GM19043 (cell line): ENCODE results near the gene OTOGL.
"Not testable (repeated sequence)": the region's sequence is repeated elsewhere in the genome, so short reads cannot be mapped to it uniquely, and the experiment has no call there.

Experiments used
- ATAC-seq: cut with Tn5 transposase; IDR thresholded peaks from one replicate; pipeline ENCODE4 v1.9.1; 2021; ENCODE audit warnings: low read depth; ENCODE audit not compliant: unreplicated experiment

Gene OTOGL

DNA sequence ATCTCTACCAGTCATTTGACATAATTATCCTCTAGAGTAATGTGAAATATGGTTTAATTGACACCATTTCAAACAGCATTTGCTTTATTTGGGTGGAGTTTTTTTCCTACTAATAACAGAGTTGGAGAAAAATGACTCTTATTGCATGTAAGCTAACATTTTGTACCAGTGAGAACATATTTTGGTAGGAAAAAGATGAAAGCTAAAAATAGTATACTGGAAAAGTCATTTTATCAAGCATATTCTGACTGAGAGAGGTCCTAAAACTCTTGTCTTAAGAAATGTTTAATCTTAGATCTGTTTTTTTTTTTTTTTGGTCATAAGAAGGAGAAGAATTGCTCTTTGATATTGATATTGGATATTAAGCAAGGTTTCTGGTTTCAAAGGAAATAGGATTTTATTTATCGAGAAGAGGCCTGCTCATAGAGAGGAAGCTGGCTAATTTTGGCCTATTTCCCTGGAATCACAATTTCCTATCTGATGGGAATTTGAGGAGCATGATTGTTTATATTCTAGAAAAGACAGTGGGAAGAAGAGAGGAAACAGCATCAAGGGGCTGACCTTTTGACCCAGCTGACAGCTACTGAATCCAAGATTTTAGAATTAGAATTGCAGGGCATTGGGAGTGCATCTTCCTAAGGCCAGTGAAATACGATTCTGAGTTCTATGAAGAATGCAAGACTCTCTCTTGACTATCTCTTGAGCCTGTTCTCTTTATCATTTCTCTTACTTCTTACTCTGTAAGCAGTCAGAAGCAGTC, 19.4 kb downstream of the OTOGL start:
- ATAC-seq: no peak

DNA sequence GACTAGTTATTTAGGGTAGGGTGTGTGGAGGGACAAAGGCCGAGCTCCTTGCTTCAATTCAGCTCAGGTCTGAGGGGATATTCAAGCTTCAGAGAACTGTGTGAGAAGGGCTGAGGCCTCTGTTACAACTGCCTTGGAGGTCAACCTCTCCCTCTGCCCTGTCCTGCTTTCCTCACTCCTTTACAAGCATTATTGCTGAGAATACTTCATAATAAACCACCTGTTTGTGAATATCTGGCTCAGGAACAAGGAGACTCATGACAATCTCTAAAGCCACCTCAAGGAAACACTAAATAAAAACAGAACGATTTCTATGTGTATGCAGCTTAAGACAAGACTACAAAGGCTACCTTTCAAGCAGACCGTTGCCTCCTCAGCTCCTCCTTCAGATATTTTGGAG, 21.7 kb downstream of the OTOGL start:
- ATAC-seq: no peak

DNA sequence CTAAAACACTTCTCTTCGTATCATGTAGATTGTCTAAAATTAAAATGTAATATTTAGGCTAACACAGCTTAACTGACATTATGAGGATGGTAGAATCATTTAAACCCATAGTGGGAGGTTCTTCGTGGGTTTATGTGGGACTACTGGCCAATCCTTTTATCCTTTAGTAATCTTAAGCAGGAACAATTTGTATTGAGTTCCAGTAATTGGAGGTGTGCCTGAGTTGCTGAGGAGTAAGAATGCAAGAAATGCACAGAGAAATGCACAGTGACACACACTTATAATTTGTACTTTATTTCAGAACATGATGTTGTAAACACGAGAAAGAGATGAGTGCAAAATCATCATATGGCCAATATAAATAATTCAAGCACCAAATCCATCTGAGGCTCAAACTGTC, 22.3 kb downstream of the OTOGL start:
- ATAC-seq: no peak

DNA sequence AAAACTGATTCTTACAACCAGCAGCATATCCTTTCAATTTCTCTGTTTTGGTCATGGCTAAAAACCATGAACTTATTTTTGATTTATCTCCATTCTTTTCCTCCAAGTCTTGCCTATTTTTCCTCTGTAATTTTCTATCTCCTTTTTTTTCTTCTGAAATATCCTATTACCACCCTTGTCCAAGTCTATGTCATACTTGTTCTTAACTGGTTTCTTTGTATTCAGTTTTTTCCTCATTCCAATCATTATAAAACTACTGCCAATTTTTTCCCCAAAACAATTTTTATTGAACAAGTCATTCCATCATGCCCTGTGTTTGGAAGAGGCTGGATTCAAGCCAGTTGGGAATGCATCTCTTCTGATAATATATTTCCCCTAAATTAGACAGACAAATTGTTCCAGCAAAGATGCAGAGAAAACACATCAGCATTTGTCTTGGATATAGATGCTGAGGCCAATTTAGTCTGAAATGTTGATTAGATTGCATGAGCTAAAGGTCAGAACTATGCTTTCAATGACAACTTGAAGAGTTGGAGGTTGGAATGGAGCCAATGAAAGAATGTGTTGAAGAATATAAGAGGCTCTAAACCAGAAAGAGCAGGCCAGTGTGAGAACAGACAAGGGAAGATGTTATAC, 30.7 kb downstream of the OTOGL start:
- no peak for ATAC-seq

DNA sequence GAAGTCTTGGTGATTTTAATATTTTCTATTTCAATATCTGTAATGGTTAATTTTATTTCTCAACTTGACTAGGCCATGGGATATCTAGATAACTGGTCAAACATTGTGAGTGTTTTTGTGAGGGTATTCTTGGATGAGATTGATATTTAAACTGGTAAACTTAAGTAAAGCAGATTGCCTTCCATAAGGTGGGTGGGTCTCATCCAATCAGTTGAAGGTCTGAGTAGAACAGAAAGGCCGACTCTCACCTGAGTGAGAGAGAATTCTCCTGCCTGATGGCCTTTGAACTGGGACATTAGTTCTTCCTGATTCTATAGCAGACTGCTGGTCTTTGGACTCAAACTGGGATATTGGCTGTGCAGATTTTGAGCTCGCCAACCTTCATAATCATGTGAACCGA, 36.3 kb downstream of the OTOGL start:
- no peak for ATAC-seq

DNA sequence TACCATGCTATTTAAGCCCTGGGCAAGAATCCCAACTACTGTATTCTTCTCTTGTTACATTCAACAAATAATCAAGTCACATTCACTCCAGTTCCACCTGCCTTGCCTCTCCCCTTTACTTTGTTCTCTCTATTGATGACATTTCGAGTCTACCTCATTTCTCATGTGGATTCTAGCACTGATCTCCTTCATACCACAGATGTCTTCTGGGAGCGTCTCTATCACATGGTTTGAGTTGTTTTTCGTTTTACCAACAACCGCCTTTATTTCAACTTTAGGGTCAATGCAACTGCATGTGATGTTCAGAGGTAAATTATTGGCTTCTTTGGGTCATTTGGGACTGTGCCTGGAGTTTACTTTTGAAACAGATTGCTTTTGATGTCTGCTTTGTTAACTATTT, 40.7 kb downstream of the OTOGL start:
- no peak for ATAC-seq

DNA sequence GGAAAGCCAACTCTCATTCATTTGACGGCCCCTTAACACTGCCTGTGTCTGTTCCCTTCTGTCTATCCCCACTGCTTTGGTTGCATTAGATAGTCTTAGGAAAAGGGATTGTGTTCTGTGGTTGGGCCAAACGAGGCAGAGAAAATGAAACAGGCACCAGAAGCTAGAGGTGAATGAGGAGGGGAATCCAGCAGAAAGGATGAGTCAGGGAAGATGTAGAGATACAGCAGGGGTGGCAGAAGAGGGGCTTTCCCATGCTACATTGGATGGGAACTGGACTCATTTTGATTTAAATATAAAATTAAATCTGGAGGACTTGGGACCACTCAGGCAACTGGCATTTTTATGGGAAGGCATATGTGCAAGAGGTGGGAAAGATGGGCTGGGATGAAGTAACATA, 43.3 kb downstream of the OTOGL start:
- no peak for ATAC-seq

DNA sequence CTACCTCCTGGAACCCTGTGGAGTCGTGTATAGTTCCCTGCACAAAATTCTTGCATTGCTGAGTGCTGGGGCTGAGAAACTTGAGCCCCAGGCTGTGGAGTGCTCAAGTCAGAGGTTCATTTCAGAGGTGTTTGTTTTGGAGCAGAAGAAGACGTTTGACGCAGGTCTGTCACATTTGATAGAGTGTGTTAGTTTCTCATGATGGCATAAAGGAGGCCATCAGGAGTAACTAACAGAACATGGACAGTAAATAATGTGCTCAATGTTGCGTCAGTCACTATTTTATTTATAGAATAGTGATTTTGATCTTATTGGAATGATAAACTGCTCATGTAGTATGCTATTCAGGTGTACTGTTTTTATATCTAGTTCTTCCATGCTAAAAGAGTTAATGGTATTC, 44.2 kb downstream of the OTOGL start:
- no peak for ATAC-seq

DNA sequence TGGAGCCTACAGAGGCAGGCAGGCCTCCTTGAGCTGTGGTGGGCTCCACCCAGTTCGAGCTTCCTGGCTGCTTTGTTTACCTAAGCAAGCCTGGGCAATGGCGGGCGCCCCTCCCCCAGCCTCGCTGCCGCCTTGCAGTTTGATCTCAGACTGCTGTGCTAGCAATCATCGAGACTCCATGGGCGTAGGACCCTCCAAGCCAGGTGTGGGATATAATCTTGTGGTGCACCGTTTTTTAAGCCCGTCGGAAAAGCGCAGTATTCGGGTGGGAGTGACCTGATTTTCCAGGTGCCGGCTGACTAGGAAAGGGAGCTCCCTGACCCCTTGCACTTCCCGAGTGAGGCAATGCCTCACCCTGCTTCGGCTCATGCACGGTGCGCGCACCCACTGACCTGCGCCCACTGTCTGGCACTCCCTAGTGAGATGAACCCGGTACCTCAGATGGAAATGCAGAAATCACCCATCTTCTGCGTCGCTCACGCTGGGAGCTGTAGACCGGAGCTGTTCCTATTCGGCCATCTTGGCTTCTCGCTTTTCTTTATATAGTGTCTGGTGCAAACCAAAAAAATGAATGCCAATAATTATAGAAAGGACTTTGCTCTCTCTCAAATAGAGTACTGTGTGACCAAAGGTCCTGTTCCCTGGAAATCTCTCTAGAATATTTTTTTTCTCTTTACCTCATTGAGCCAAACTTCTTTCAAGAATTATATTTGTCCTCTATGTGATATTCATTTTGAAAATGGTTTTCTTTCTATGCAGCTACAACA, 50.4 kb downstream of the OTOGL start:
- not testable (repeated sequence) for ATAC-seq

DNA sequence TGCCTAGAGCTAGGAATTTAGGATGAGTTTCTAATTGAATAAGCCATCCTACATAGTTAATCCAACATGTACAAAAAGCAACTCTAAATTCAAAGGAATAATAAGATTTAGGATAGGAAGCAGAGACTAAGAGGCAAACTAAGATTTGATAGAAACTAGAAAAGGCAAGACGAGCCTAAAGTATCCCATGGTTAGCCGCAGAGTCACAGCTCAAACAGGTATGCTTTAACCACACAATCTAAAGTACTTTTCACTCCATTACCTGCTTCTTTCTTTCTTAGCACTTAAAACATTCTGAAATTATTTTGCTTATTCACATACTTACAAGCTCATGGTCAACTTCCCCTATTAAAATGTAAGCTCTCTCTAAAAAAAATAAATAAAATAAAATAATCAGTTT, 51.8 kb downstream of the OTOGL start:
- no peak for ATAC-seq

DNA sequence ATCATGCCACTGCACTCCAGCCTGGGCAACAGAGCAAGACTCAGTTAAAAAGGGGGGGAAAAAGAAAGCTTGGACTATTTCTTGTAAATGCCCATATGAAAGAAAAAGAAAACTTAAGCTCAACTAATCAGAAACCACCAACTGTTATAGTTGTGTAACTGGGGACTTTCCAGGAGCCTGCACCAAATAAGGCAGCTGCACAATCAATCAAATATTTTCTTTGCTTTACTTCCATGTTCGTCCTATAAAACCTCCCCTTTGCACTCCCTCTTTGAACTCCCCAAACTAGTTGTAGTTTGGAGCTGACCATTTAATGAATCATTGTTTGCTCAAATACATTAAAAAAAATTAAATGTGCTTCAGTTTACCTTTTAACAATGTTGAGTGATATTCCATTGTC, 54.9 kb downstream of the OTOGL start:
- ATAC-seq: no peak

DNA sequence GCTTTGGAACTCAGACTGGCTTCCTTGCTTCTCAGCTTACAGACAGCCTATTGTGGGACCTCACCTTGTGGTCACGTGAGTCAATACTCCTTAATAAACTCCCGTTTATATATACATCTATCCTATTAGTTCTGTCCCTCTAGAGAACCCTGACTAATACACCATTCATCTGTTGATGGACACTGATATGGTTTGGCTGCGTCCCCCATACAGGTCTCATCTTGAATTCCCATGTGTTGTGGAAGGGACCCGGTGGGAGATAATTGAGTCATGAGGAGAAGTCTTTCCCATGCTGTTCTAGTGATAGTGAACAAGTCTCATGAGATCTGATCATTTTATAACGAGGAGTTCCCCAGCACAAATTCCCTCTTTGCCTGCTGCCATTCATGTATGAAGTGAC, 57.0 kb downstream of the OTOGL start:
- no peak for ATAC-seq

DNA sequence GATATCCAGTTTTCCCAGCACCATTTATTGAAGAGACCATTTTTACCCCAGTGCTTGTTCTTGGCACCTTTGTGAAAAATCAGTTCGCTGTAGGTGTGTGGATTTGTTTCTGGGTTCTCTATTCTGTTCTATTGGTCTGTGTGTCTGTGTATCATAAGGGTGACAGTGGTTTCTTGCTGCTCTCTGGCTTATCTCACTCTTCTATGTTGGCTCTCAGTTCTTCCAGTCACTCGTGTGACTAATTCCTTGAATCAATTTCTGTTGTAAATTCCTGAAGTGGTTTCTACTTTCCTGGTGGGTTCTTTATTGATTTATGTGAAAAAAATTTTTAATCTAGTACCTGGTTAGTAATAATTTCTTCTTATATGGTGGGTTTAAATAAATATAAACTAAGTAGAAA, 58.3 kb downstream of the OTOGL start:
- no peak for ATAC-seq

DNA sequence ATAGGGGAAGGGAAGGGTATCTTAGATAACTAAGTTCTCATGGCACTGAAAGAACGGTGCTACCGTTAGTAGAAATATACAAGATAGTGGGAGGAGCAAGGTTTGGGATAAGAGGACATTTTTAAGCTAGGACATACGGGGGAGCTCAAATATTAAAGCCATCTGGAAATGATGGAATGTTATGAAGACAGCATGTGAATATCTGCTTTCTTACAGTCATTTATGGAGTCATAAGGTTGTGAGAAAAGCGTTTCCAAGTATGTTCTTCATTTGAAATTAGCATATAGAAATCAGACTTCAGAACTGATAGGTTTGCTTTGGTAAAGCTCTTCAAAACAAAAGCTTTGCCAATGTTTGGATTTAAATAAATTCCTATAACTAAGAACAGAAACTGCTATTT, 62.3 kb downstream of the OTOGL start:
- ATAC-seq: no peak

DNA sequence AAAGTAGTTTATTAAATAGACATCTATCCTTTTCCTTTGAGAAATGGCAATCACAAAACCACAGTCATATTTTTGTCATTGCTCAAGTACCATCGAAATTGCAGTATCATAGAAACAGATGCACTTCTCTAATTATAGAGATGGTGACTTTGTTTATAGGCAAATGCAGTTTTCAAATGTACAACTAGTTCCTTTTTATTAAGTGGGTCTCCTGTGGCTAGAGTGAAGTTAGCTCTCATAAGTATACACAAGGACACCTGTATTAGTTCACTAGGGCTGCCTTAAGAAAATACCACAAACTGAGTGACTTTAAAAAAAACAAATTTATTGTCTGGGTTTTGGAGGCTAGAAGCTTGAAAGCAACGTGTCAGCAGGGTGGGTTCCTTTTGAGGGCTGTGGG, 62.8 kb downstream of the OTOGL start:
- ATAC-seq: no peak

DNA sequence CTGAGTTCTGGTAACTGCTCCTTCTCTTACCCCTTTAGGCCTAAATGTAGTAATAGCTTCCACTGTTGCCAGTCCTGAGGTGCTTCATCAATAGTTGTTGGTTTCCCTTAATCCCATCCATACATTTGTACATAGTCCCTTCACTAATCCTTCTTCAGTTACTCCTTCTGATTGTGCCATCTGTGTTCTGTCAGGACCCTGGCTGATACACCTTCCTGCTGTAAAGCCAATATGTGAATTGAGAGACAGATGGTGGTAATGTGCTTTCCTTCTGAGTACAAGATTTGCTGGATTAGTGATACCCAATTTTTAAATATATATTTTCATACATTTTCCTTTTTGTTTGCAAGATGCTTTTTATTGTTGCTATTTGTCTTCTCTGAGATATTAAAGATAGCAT, 66.4 kb downstream of the OTOGL start:
- ATAC-seq: no peak

DNA sequence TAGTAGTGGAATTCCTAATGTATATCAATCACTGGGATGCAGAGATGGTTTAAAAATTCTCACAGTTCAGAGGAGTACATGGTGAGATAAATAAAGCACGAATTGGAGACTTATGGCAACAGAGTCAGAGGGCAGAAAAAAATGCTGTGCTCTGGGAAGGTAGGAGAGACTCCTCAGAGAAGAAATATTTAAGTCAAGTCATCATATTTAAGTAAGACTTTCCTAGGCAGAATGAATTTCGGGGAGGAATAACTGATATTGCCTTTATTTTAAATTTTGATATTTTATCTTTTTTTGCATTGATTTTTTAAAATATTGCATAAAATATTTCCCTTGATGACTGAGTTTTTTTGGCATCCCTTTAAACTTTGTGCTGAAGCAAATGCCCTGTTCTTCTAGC, 67.4 kb downstream of the OTOGL start:
- no peak for ATAC-seq

DNA sequence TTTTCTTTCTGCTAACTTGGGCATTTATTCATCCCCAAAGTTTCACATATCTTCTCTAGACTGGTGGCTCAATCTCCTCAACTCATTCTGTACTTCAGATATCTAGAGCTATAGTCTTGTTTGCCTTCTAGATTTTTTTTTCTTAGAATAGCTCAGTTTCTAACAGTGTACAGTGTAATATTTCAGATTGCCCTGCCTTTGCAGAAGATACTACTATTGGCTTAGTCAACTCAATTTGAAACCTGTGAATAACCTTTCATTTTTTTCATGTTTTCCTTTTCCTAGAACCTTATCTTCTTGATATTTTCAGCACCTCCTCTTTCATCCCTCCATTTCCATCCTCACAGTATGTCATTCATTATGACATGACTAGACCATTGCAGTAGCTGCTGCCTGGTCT, 69.6 kb downstream of the OTOGL start:
- ATAC-seq: no peak

DNA sequence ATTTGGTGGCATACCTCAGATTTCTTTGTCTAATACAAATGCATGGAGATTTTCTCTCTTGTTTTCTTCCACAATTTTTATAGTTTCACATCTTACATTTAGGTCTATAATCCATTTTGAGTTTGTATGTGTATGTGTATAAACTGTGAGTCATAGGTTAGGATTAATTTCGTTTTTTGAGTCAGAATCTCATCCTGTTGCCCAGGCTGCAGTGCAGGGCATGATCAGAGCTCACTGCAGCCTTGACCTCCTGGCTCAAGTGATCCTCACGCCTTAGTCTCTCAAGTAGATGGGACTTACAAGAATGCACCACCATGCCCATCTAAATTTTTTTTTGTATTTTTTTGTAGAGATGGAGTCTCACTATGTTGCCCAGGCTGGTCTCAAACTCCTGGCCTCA, 71.6 kb downstream of the OTOGL start:
- ATAC-seq: no peak

DNA sequence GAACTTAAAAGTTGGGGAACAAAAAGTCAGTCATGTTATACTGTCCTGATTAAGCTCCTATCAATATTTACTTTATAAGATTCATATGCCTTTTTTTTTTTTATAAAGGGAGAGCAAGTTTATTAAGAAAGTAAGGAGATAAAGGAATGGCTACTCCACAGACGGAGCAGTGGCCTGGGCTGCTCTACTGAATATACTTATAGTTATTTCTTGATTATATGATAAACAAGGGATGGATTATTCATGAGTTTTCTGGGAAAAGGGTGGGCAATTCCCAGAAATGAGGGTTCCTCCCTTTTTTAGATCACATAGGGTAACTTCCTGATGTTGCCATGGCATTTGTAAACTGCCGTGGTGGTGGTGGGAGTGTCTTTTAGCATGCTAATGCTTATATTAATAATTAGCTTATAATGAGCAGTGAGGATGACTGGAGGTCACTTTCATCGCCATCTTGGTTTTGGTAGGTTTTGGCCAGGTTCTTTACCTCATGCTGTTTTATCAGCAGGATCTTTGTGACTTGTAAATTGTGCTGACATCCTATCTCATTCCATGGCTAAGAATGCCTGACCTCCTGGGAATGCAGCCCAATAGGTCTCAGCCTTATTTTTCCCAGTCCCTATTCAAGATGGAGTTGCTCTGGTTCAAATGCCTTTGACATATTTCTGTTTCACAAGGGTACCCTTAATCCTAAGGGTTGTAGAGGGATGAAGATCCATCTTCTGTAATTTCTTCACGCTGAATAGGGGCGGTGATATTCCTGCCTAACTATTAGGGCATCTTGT, 73.9 kb downstream of the OTOGL start:
- no peak for ATAC-seq

DNA sequence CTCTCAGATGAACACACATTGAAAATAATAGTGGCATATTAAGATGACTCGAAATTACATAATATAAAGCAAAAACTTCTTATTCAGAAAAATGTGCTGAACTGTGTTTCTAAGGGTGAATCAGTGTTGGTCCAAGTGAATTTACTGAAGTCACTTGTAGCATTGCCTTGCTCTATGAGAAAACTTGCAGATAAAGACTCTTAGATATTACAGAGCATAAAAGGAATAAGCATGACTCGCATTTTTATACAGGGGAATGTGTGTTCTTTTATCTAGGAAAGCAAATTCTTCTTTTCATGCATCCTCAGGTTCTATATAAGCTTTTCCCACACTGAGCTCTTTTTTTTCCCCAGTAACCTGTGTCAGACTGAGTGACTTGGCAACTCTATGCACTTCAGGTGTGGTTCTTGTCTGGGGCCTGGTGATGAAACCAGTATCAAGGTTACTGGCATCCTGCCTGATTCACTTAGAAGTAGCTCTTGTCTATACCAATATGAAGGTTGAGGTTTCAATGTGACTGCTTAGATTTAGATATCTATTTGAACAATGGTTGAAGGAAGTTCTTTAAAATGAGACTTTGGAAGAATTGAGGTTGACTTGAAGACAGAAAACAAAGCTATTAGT, 76.1 kb downstream of the OTOGL start:
- no peak for ATAC-seq
